Peyer's patch (tissue), 4 donors: ENCODE measurements around the gene CXCL14.

Experiments used
- CTCF ChIP-seq, 6 experiments: fragments of 450-650 bp in 4 of 6; fragments of 200-600 bp in 2 of 6; sonication (generic) in 1 of 6; IDR thresholded peaks; one replicate each; pipeline ENCODE4 v1.5.1; 2017 to 2019; ENCODE audit warnings: antibody characterized with exemption in 6 of 6, mild to moderate bottlenecking in 3 of 6, moderate library complexity in 1 of 6
- POLR2A ChIP-seq, 2 donors: fragments of 450-650 bp; IDR thresholded peaks; one replicate each; pipeline ENCODE4 v1.5.1; 2017; ENCODE audit warnings: antibody characterized with exemption in 2 of 2, mild to moderate bottlenecking in 2 of 2, moderate library complexity in 2 of 2

- no peak for TF ChIP-seq CTCF (IDR thresholded peaks at IDR 0.05)
- no peak for TF ChIP-seq POLR2A (IDR thresholded peaks at IDR 0.05)
These were observed 3.4 kb upstream of the CXCL14 start for GRCh38 chr5:135582099-135582781.
